ENCODE measurements around the gene CCDC148.

The CCDC148 gene

DNA sequence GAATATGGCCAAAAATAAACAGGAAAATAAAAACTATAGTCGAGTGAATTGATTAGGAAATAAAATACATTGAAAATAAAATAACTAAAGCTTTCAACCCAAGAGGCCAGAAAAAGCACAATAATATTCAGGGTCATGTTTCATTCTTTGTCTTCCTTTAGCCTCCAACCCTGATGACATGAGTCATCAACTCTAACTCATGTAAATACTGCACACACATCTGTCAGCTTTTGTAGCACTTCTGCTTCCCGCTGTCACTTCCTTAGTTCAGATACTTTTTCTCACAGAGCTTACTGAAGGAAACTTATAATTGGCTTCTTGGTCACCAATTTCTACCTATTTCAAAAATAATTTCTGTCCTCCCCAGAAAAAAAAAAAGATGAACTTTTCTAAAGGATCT is 242.1 kb downstream of the CCDC148 start:
- Histone ChIP-seq H3K27me3 (ENCODE audit: control insufficient read depth, insufficient read depth, low read length) (no peaks in the 10 kb centered on the region), H3K4me1 (ENCODE audit: control insufficient read depth, insufficient read depth, low read length) (peaks cover 13% of the 10 kb centered on the region), H3K9ac (ENCODE audit: low read depth, low read length) (no peak overlapping the region), H3K36me3 (ENCODE audit: control insufficient read depth, insufficient read depth, low read length) (no peaks in the 10 kb centered on the region), H3K4me3 (ENCODE audit: low read depth, low read length) (no peak overlapping the region), H3K27ac (ENCODE audit: low read depth, low read length) (peak overlapping the region; percentile 76), H3K9me3 (ENCODE audit: control insufficient read depth, insufficient read depth, low read length) (no peaks in the 10 kb centered on the region)

DNA sequence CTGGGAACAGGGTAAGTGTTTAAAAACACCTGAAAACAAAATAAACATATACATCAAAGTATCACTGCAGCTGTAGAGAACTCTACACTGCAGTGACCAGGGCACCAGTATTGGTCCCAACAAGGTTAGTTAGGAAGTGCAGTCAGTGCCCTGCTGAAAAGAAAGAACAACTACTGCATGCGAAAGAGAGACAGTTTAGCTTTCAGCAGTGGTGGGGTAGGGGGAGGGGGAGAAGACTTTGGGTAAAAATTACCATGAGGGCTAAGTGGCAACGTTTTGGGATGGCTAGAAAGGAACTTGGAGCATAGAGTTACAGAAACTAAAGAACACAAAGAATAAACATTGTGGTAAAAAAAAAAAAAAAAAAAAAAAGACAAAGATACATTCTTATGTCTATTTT is 242.8 kb downstream of the CCDC148 start:
- Histone ChIP-seq H3K27ac (ENCODE audit: low read depth, low read length) (peak overlapping the region; percentile 58), H3K4me1 (ENCODE audit: control insufficient read depth, insufficient read depth, low read length) (peaks cover 13% of the 10 kb centered on the region), H3K9ac (ENCODE audit: low read depth, low read length) (no peak overlapping the region), H3K4me3 (ENCODE audit: low read depth, low read length) (no peak overlapping the region), H3K9me3 (ENCODE audit: control insufficient read depth, insufficient read depth, low read length) (no peaks in the 10 kb centered on the region), H3K36me3 (ENCODE audit: control insufficient read depth, insufficient read depth, low read length) (no peaks in the 10 kb centered on the region), H3K27me3 (ENCODE audit: control insufficient read depth, insufficient read depth, low read length) (no peaks in the 10 kb centered on the region)

DNA sequence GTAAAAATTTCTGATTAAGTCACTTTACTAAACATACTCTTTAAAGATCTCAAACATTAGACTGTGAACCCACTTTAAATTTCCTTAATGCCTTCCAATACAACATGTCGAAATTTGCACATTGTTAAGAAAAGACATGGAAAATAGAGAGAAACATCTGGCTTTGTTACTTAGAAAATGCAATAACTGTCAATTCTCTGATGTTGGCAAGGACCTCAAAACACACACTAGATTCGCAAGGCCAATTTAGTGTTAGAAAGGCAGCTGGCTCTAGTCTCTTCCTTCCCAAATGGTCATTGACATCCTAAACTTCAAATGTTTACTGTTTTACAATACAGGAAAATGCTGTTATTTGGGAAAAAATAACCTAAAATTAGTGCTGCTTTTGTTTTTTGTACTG is 244.3 kb downstream of the CCDC148 start:
- Histone ChIP-seq H3K9ac (ENCODE audit: low read depth, low read length) (no peak overlapping the region), H3K27ac (ENCODE audit: low read depth, low read length) (no peak overlapping the region), H3K27me3 (ENCODE audit: control insufficient read depth, insufficient read depth, low read length) (no peaks in the 10 kb centered on the region), H3K4me1 (ENCODE audit: control insufficient read depth, insufficient read depth, low read length) (peaks cover 13% of the 10 kb centered on the region), H3K9me3 (ENCODE audit: control insufficient read depth, insufficient read depth, low read length) (no peaks in the 10 kb centered on the region), H3K36me3 (ENCODE audit: control insufficient read depth, insufficient read depth, low read length) (no peaks in the 10 kb centered on the region), H3K4me3 (ENCODE audit: low read depth, low read length) (no peak overlapping the region)

GRCh38 chr2:158211502-158211901 is 245.1 kb downstream of the CCDC148 start:
- Histone ChIP-seq H3K9me3 (ENCODE audit: control insufficient read depth, insufficient read depth, low read length) (no peaks in the 10 kb centered on the region), H3K4me1 (ENCODE audit: control insufficient read depth, insufficient read depth, low read length) (peaks cover 13% of the 10 kb centered on the region), H3K27ac (ENCODE audit: low read depth, low read length) (no peak overlapping the region), H3K27me3 (ENCODE audit: control insufficient read depth, insufficient read depth, low read length) (no peaks in the 10 kb centered on the region), H3K9ac (ENCODE audit: low read depth, low read length) (no peak overlapping the region), H3K4me3 (ENCODE audit: low read depth, low read length) (no peak overlapping the region), H3K36me3 (ENCODE audit: control insufficient read depth, insufficient read depth, low read length) (no peaks in the 10 kb centered on the region)

DNA sequence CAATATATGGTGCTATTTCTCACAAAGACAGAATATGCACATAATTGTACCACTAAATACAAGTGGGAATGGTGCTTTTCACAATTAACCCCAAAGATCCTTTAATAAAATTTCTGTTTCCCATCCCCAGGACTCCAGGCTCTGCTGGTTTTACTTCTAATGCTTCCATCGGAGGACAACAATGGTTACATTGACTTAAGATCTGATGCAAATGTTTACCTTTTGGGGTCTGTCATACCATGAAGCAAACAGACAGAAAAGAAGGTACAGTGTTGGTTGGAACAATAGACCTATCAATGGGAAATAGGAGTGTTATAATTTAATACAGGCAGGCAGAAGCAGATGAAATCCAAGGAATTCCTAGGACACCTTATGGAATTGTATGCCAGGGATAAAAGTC is 249.2 kb downstream of the CCDC148 start:
- Histone ChIP-seq H3K4me1 (ENCODE audit: control insufficient read depth, insufficient read depth, low read length) (no peaks in the 10 kb centered on the region), H3K9me3 (ENCODE audit: control insufficient read depth, insufficient read depth, low read length) (no peaks in the 10 kb centered on the region), H3K36me3 (ENCODE audit: control insufficient read depth, insufficient read depth, low read length) (no peaks in the 10 kb centered on the region), H3K27me3 (ENCODE audit: control insufficient read depth, insufficient read depth, low read length) (no peaks in the 10 kb centered on the region), H3K4me3 (ENCODE audit: low read depth, low read length) (no peak overlapping the region), H3K27ac (ENCODE audit: low read depth, low read length) (no peak overlapping the region), H3K9ac (ENCODE audit: low read depth, low read length) (no peak overlapping the region)

DNA sequence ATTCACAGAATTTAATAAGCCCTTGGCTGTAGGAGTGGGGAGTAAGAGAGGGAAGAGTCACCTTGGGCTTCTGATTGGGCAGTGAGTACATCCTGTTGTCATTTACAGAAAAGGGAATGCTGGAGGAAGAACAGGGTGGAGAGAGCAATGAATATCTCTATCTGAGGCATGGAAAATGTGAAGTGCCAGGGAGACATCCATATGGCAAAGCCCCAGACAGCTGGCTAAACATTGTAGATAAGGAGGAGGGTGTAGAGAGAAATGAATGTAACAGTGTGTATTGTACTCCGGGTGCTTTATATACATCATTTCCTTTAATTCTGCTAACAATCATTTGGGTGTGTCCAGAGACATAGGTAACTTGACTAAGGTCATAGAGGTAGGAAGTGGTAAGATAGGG is 251.3 kb downstream of the CCDC148 start:
- Histone ChIP-seq H3K27ac (ENCODE audit: low read depth, low read length) (no peak overlapping the region), H3K9me3 (ENCODE audit: control insufficient read depth, insufficient read depth, low read length) (no peaks in the 10 kb centered on the region), H3K27me3 (ENCODE audit: control insufficient read depth, insufficient read depth, low read length) (no peaks in the 10 kb centered on the region), H3K4me1 (ENCODE audit: control insufficient read depth, insufficient read depth, low read length) (no peaks in the 10 kb centered on the region), H3K9ac (ENCODE audit: low read depth, low read length) (no peak overlapping the region), H3K4me3 (ENCODE audit: low read depth, low read length) (no peak overlapping the region), H3K36me3 (ENCODE audit: control insufficient read depth, insufficient read depth, low read length) (no peaks in the 10 kb centered on the region)

GRCh38 chr2:158204741-158205165 is 251.8 kb downstream of the CCDC148 start:
- Histone ChIP-seq H3K4me1 (ENCODE audit: control insufficient read depth, insufficient read depth, low read length) (no peaks in the 10 kb centered on the region), H3K27me3 (ENCODE audit: control insufficient read depth, insufficient read depth, low read length) (no peaks in the 10 kb centered on the region), H3K9ac (ENCODE audit: low read depth, low read length) (no peak overlapping the region), H3K9me3 (ENCODE audit: control insufficient read depth, insufficient read depth, low read length) (no peaks in the 10 kb centered on the region), H3K4me3 (ENCODE audit: low read depth, low read length) (no peak overlapping the region), H3K36me3 (ENCODE audit: control insufficient read depth, insufficient read depth, low read length) (no peaks in the 10 kb centered on the region), H3K27ac (ENCODE audit: low read depth, low read length) (no peak overlapping the region)

DNA sequence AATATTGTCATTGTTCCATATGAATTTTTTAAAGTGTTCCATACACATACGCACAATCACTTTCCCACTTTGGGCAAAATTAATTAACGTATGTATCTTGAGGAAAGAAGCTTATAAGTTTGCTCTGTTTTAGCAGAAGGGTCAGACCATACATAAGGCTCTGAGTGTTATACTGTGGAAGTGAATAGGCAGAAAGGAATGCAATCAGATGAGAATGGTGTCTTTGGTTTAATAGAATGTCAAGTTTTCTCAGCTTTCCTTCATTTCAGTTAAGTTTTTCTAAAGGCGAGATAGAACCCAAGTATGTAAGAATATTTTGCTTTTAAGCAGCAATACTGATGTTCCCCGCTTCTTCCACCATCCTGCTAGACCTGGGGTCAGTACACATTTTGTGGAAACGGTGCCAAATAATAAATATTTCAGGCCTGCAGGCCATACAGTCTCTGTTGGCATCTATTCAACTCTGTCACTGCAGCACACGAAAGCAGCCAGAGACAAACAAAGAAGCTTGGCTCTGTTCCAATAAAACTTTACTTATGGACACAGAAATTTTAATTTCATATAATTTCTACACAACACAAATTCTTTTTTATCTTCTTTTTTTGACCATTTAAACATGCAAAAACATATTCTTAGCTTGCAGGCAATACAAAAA is 254.3 kb downstream of the CCDC148 start:
- Histone ChIP-seq H3K27me3 (ENCODE audit: control insufficient read depth, insufficient read depth, low read length) (no peaks in the 10 kb centered on the region), H3K4me1 (ENCODE audit: control insufficient read depth, insufficient read depth, low read length) (no peaks in the 10 kb centered on the region), H3K27ac (ENCODE audit: low read depth, low read length) (no peak overlapping the region), H3K4me3 (ENCODE audit: low read depth, low read length) (no peak overlapping the region), H3K9ac (ENCODE audit: low read depth, low read length) (no peak overlapping the region), H3K36me3 (ENCODE audit: control insufficient read depth, insufficient read depth, low read length) (no peaks in the 10 kb centered on the region), H3K9me3 (ENCODE audit: control insufficient read depth, insufficient read depth, low read length) (no peaks in the 10 kb centered on the region)

- Histone ChIP-seq H3K27ac (ENCODE audit: low read depth, low read length) (no peak overlapping the region), H3K27me3 (ENCODE audit: control insufficient read depth, insufficient read depth, low read length) (no peaks in the 10 kb centered on the region), H3K4me3 (ENCODE audit: low read depth, low read length) (no peak overlapping the region), H3K9ac (ENCODE audit: low read depth, low read length) (no peak overlapping the region), H3K36me3 (ENCODE audit: control insufficient read depth, insufficient read depth, low read length) (no peaks in the 10 kb centered on the region), H3K9me3 (ENCODE audit: control insufficient read depth, insufficient read depth, low read length) (no peaks in the 10 kb centered on the region), H3K4me1 (ENCODE audit: control insufficient read depth, insufficient read depth, low read length) (no peaks in the 10 kb centered on the region)
Measured at GRCh38 chr2:158199928-158200650, 256.5 kb downstream of the CCDC148 start.

DNA sequence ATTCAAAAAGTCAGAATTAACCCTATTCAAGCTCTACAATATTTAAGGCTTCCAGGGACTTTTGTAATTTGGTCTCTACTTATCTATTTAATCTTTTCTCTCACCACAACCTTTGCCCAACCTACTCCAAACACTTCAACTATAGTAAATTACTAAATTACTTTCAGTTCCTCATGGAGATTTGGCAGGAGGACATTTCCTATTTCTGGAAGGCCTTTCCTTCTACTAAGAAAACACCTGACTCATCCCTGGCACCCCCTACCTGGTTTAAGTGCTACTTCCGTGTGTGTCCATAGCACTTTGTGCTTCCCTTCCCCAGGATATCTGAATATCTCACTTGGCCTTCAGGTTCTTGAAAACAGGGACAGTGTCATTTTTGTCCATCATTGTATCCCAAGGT is 258.6 kb downstream of the CCDC148 start:
- no peaks in the 10 kb centered on the region for H3K36me3 ChIP-seq (ENCODE audit: control insufficient read depth, insufficient read depth, low read length)
- H3K4me3 ChIP-seq (ENCODE audit: low read depth, low read length), result no peak overlapping the region

GRCh38 chr2:158194229-158194628 is 262.3 kb downstream of the CCDC148 start:
- H3K27me3 ChIP-seq (ENCODE audit: control insufficient read depth, insufficient read depth, low read length), result no peaks in the 10 kb centered on the region

More for the DNA sequence above, 258.6 kb downstream of the CCDC148 start:
- no peak overlapping the region for H3K9ac ChIP-seq (ENCODE audit: low read depth, low read length)
- no peak overlapping the region for H3K27ac ChIP-seq (ENCODE audit: low read depth, low read length)
- no peaks in the 10 kb centered on the region for H3K27me3 ChIP-seq (ENCODE audit: control insufficient read depth, insufficient read depth, low read length)
- no peaks in the 10 kb centered on the region for H3K9me3 ChIP-seq (ENCODE audit: control insufficient read depth, insufficient read depth, low read length)
- H3K4me1 ChIP-seq (ENCODE audit: control insufficient read depth, insufficient read depth, low read length), result no peaks in the 10 kb centered on the region

More at GRCh38 chr2:158194229-158194628, 262.3 kb downstream of the CCDC148 start:
- H3K27ac ChIP-seq (ENCODE audit: low read depth, low read length), result no peak overlapping the region
- H3K9me3 ChIP-seq (ENCODE audit: control insufficient read depth, insufficient read depth, low read length), result no peaks in the 10 kb centered on the region
- H3K4me3 ChIP-seq (ENCODE audit: low read depth, low read length), result no peak overlapping the region
- H3K9ac ChIP-seq (ENCODE audit: low read depth, low read length), result no peak overlapping the region
- peaks cover 24% of the 10 kb centered on the region for H3K4me1 ChIP-seq (ENCODE audit: control insufficient read depth, insufficient read depth, low read length)
- H3K36me3 ChIP-seq (ENCODE audit: control insufficient read depth, insufficient read depth, low read length), result no peaks in the 10 kb centered on the region

Data from HUES48 (cell line).